IPS DF 4.7 (cell line): Measurements from ENCODE around the gene RPTOR.

Source experiments
- DNase-seq: peaks from one replicate; pipeline ENCODE4 v3.0.0-alpha.2; 2013; ENCODE audit warnings: low spot score; ENCODE audit errors: extremely low read depth

RPTOR gene

GRCh38 chr17:80986816-80987475, 442.3 kb downstream of the RPTOR start:
- DNase-seq: no peak

- no peak for DNase-seq
These were observed 443.4 kb downstream of the RPTOR start for GRCh38 chr17:80987941-80988461.

GRCh38 chr17:80989586-80989913, 444.9 kb downstream of the RPTOR start:
- no peak for DNase-seq

- no peak for DNase-seq
These were observed 446.4 kb downstream of the RPTOR start for GRCh38 chr17:80990921-80991644.

GRCh38 chr17:80991645-80992076, 447.0 kb downstream of the RPTOR start, which contains the start of gene CHMP6:
CHMP6 (plus strand) TSS chr17:80991841; CDS start chr17:80991919, 78 bp downstream.
- DNase-seq: no peak

GRCh38 chr17:80992077-80992947, 447.7 kb downstream of the RPTOR start:
- no peak for DNase-seq

GRCh38 chr17:80992948-80993624, 448.4 kb downstream of the RPTOR start:
- no peak for DNase-seq

GRCh38 chr17:80995131-80995530, 450.5 kb downstream of the RPTOR start:
- DNase-seq: no peak

- no peak for DNase-seq
These were observed 452.0 kb downstream of the RPTOR start for GRCh38 chr17:80996422-80997305.

- DNase-seq: no peak
These were observed 452.9 kb downstream of the RPTOR start for GRCh38 chr17:80997424-80998117.

GRCh38 chr17:80998118-80998747, 453.6 kb downstream of the RPTOR start:
- no peak for DNase-seq

GRCh38 chr17:80998748-80999535, 454.3 kb downstream of the RPTOR start:
- no peak for DNase-seq

GRCh38 chr17:80999536-81000333, 455.1 kb downstream of the RPTOR start:
- DNase-seq: no peak

GRCh38 chr17:81000334-81000630, 455.6 kb downstream of the RPTOR start:
- no peak for DNase-seq

- DNase-seq: no peak
These were observed 456.2 kb downstream of the RPTOR start for GRCh38 chr17:81000631-81001357.

- no peak for DNase-seq
These were observed 457.4 kb downstream of the RPTOR start for GRCh38 chr17:81002013-81002384.
